MCF 10A (cell line): Measurements from ENCODE around the gene FXN. TPM values are rescaled to one million over a fixed set of nuclear protein-coding genes. Genes with fewer than 3 reads are reported as not detected.
"Not testable (repeated sequence)": the region's sequence is repeated elsewhere in the genome, so short reads cannot be mapped to it uniquely, and the experiment has no call there.

Experiments used
- Bru-seq: library from RNA; stranded (reverse); fragments of 400-500 nt; gene quantifications from one replicate; lab custom pipeline; 2021; lab: Mats Ljungman, UMichigan
- BruChase-seq, 2 experiments: library from RNA; stranded (reverse); fragments of 400-500 nt; gene quantifications; one replicate each; lab custom pipeline; 2021; lab: Mats Ljungman, UMichigan
- BruUV-seq: library from RNA; stranded (reverse); fragments of 400-500 nt; replicated peaks from 2 replicates; lab custom pipeline; 2021; lab: Mats Ljungman, UMichigan
- CTCF ChIA-PET: fragments of 300-600 bp; sonication (Branson Sonifier 250); formaldehyde crosslinking; extraction: SDS; loops from one replicate; lab custom pipeline; 2021; ENCODE audit warnings: antibody characterized with exemption, inconsistent platforms; lab: Yijun Ruan, JAX
- POLR2A ChIA-PET: fragments of 300-600, 350-650 bp; sonication (Branson Sonifier 250); formaldehyde crosslinking; extraction: SDS; loops from one replicate; lab custom pipeline; 2020; ENCODE audit warnings: antibody characterized with exemption, inconsistent platforms; lab: Yijun Ruan, JAX
- DNase-seq: peaks from one replicate; pipeline ENCODE4 v3.0.0-alpha.2; 2018; ENCODE audit not compliant: unreplicated experiment
- H3K27ac Mint-ChIP-seq: one replicate; pipeline ENCODE4 v1.8.0; 2022; ENCODE audit warnings: mild to moderate bottlenecking, low read depth, mixed read lengths; ENCODE audit not compliant: unreplicated experiment
- H3K27me3 Mint-ChIP-seq: one replicate; pipeline ENCODE4 v1.8.0; 2022; ENCODE audit warnings: mixed read lengths; ENCODE audit not compliant: insufficient read depth, unreplicated experiment
- H3K36me3 Mint-ChIP-seq: one replicate; pipeline ENCODE4 v1.8.0; 2022; ENCODE audit warnings: mild to moderate bottlenecking, moderate library complexity, mixed read lengths; ENCODE audit not compliant: insufficient read depth, unreplicated experiment
- H3K4me1 Mint-ChIP-seq: one replicate; pipeline ENCODE4 v1.8.0; 2022; ENCODE audit warnings: mixed read lengths; ENCODE audit not compliant: insufficient read depth, unreplicated experiment
- H3K4me3 Mint-ChIP-seq: one replicate; pipeline ENCODE4 v1.8.0; 2022; ENCODE audit warnings: mild to moderate bottlenecking, moderate library complexity, mixed read lengths; ENCODE audit not compliant: unreplicated experiment
- H3K9me3 Mint-ChIP-seq: one replicate; pipeline ENCODE4 v1.8.0; 2022; ENCODE audit warnings: mixed read lengths; ENCODE audit not compliant: unreplicated experiment
- CTCF ChIP-seq: fragments of 200-600 bp; IDR thresholded peaks from one replicate; pipeline ENCODE4 v1.8.0; 2022; ENCODE audit warnings: antibody characterized with exemption, mild to moderate bottlenecking; ENCODE audit not compliant: unreplicated experiment
- intact Hi-C: fragments of 100-400 bp; cut with micrococcal nuclease; formaldehyde crosslinking; loops from 2 replicates; pipeline ENCODE4 v1.14.1; 2022
- long read RNA-seq: library from polyadenylated mRNA; stranded (forward); transcript quantifications from one replicate; pipeline ENCODE4 v2.0.0, GENCODE V29; 2022
- total RNA-seq: library from RNA; stranded (reverse); gene quantifications from 2 replicates; pipeline ENCODE4 v1.2.3, GENCODE V29; 2022

The FXN gene
- 18.4 and 31.6 TPM in 2 replicates for total RNA-seq
- Bru-seq, nascent RNA, result percentile 67 among the genes with signal in this experiment
- percentile 83 among the genes with signal in this experiment for BruChase-seq, experiment 1, labeled RNA remaining after a 6-hour chase
- BruChase-seq, experiment 2, labeled RNA remaining after a 2-hour chase, result percentile 73 among the genes with signal in this experiment
- long read RNA-seq, full-length matches to known transcripts, result 46 of 50 reads
- long read RNA-seq, partial matches to known transcripts, result 1 of 50 reads
- long read RNA-seq, other reads (novel, unspliced or antisense), result 3 of 50 reads

DNA sequence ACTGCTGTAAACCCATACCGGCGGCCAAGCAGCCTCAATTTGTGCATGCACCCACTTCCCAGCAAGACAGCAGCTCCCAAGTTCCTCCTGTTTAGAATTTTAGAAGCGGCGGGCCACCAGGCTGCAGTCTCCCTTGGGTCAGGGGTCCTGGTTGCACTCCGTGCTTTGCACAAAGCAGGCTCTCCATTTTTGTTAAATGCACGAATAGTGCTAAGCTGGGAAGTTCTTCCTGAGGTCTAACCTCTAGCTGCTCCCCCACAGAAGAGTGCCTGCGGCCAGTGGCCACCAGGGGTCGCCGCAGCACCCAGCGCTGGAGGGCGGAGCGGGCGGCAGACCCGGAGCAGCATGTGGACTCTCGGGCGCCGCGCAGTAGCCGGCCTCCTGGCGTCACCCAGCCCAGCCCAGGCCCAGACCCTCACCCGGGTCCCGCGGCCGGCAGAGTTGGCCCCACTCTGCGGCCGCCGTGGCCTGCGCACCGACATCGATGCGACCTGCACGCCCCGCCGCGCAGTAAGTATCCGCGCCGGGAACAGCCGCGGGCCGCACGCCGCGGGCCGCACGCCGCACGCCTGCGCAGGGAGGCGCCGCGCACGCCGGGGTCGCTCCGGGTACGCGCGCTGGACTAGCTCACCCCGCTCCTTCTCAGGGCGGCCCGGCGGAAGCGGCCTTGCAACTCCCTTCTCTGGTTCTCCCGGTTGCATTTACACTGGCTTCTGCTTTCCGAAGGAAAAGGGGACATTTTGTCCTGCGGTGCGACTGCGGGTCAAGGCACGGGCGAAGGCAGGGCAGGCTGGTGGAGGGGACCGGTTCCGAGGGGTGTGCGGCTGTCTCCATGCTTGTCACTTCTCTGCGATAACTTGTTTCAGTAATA, at the start of gene FXN:
FXN (plus strand) TSS at position 315 of the 871 bp plus-strand sequence; CDS start at position 346, 31 bp downstream.
- Mint-ChIP-seq H3K27ac (peak within 1 kb of the TSS; percentile 92), H3K4me1 (peaks cover 6% of the 10 kb centered on the region), H3K9me3 (no peaks in the 10 kb centered on the region), H3K27me3 (no peaks in the 10 kb centered on the region), H3K36me3 (no peaks in the 10 kb centered on the region), H3K4me3 (peak within 1 kb of the TSS; percentile 94)
- ChIA-PET POLR2A (interaction anchor here (0.6 to 2.2 kb wide), 13 partner anchors 13 to 551 kb away, joined by 3 to 11 read pairs (median 4); no protein-coding TSS in a partner anchor), CTCF (interaction anchor here (0.6 to 4.8 kb wide), 45 partner anchors 8 to 919 kb away, joined by 3 to 51 read pairs (median 4); no protein-coding TSS in a partner anchor)
- BruUV-seq, result no TSS peak
- peak; percentile 91 for TF ChIP-seq CTCF
- DNase-seq, result peak; percentile 78
- intact Hi-C loops, result loop anchor here (1.0 kb wide), 1 partner anchor 158 kb away; no protein-coding TSS in a partner anchor

GRCh38 chr9:68986949-68987348, 48.6 kb upstream of the FXN start:
- POLR2A ChIA-PET, DNase-seq, H3K4me3 Mint-ChIP-seq, H3K36me3 Mint-ChIP-seq, H3K27me3 Mint-ChIP-seq, H3K4me1 Mint-ChIP-seq, H3K27ac Mint-ChIP-seq, H3K9me3 Mint-ChIP-seq, intact Hi-C loops, BruUV-seq: not testable (repeated sequence)
- CTCF ChIA-PET, result interaction anchor here (0.7 kb wide), 1 partner anchor 11 kb away, joined by 4 read pairs; no protein-coding TSS in a partner anchor

GRCh38 chr9:68991457-68991856, 44.1 kb upstream of the FXN start:
- Mint-ChIP-seq H3K27me3 (peaks cover 8% of the 10 kb centered on the region), H3K4me3 (no peak overlapping the region), H3K27ac (no peak overlapping the region), H3K4me1 (no peaks in the 10 kb centered on the region), H3K36me3 (no peaks in the 10 kb centered on the region), H3K9me3 (no peaks in the 10 kb centered on the region)
- intact Hi-C loops, result no loop called here
- ChIA-PET CTCF (interaction anchor here (1.0 kb wide), 1 partner anchor 8 kb away, joined by 3 read pairs; no protein-coding TSS in a partner anchor), POLR2A (no interaction called here)
- BruUV-seq, result no TSS peak
- TF ChIP-seq CTCF, result no peak
- no peak for DNase-seq

DNA sequence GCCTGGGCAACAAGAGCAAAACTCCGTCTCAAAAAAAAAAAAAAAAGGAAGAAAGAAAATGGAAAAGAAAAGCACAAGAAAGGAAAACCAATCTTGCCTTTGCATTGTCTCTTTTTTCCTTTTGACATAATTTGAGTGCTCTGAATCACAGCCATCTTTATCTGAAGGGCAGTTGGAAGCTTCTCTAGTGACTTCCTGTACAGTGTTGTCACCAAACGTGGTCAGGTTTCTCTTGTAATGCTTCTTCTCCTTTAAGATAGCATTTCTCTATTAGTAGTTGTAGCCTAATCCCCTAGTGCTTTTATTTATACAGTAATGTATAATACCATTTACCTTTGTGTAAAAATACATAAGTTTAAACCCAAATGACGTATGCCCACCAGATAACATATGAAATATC, 39.8 kb upstream of the FXN start:
- Mint-ChIP-seq H3K9me3 (no peaks in the 10 kb centered on the region), H3K4me3 (no peak overlapping the region), H3K4me1 (no peaks in the 10 kb centered on the region), H3K27ac (no peak overlapping the region), H3K36me3 (no peaks in the 10 kb centered on the region), H3K27me3 (peaks cover 51% of the 10 kb centered on the region)
- ChIA-PET CTCF (interaction anchor here (0.6 to 10.2 kb wide), 3 partner anchors 71 to 428 kb away, joined by 3 to 66 read pairs (median 6); no protein-coding TSS in a partner anchor), POLR2A (interaction anchor here (0.5 kb wide), 1 partner anchor 397 kb away, joined by 3 read pairs; no protein-coding TSS in a partner anchor)
- TF ChIP-seq CTCF, result no peak
- DNase-seq, result no peak
- intact Hi-C loops, result no loop called here
- BruUV-seq, result no TSS peak
